Skeletal muscle satellite cell (primary cell): Measurements from ENCODE around the gene NMRK2. TPM values are rescaled to one million over a fixed set of nuclear protein-coding genes. Genes with fewer than 3 reads are reported as not detected.

Experiments used
- H3K27me3 ChIP-seq: 2 replicates; pipeline ENCODE4 v1.7.0; 2013; ENCODE audit warnings: low read length; ENCODE audit not compliant: control insufficient read depth, insufficient read depth
- H3K36me3 ChIP-seq: 2 replicates; pipeline ENCODE4 v1.7.0; 2013; ENCODE audit warnings: mild to moderate bottlenecking, control low read depth, low read length; ENCODE audit not compliant: insufficient read depth
- H3K4me1 ChIP-seq: 2 replicates; pipeline ENCODE4 v1.7.0; 2013; ENCODE audit warnings: low read length; ENCODE audit not compliant: control insufficient read depth, insufficient read depth
- H3K4me2 ChIP-seq: 2 replicates; pipeline ENCODE4 v1.7.0; 2013; ENCODE audit warnings: mild to moderate bottlenecking, low read length
- H3K4me3 ChIP-seq: 2 replicates; pipeline ENCODE4 v1.7.0; 2013; ENCODE audit warnings: low read length
- H3K9ac ChIP-seq: 2 replicates; pipeline ENCODE4 v1.7.0; 2013; ENCODE audit warnings: mild to moderate bottlenecking, low read depth, low read length, moderate library complexity
- H3K9me3 ChIP-seq: replicated peaks from 2 replicates; pipeline ENCODE4 v1.7.0; 2013; ENCODE audit warnings: mild to moderate bottlenecking, control low read depth, low read length
- small RNA-seq: library from RNA; depleted of rRNA; stranded (forward); fragments of <200 nt; gene quantifications from one replicate; pipeline ENCODE3, GENCODE V24; 2012

Gene NMRK2

DNA sequence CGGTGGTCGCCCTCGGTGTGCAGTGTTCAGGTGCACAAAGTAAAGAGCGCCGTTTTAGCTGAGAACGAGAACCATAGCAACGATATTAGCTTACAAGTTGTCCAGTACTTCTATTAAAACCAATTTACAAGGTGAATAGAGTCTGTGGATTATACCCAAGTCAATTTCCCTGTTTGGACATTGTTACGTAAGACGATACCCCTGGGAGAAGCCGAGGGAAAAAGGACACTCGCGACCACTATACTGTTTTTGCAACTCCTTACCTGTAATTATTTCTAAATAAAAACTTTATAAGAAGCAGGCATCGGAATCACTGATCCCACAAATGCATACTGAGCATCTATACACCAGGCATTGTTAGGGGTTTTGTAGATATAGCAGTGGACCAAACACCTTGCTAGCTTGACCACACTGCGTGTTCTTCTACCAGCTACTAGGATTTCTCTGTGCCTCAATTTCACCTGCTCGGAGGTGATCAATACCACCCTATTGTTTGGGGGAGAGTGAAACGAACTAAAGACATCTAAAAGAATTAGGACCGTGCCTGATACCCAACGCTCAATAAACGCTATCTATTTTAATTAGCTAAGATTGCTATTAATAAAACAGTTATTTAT, 52.9 kb downstream of the NMRK2 start:
- Histone ChIP-seq H3K9me3 (no peaks in the 10 kb centered on the region), H3K36me3 (peaks cover 43% of the 10 kb centered on the region), H3K4me1 (peaks cover 42% of the 10 kb centered on the region), H3K4me3 (peak overlapping the region; percentile 95), H3K4me2 (peak overlapping the region; percentile 92), H3K27me3 (no peaks in the 10 kb centered on the region), H3K9ac (peak overlapping the region; percentile 68)

DNA sequence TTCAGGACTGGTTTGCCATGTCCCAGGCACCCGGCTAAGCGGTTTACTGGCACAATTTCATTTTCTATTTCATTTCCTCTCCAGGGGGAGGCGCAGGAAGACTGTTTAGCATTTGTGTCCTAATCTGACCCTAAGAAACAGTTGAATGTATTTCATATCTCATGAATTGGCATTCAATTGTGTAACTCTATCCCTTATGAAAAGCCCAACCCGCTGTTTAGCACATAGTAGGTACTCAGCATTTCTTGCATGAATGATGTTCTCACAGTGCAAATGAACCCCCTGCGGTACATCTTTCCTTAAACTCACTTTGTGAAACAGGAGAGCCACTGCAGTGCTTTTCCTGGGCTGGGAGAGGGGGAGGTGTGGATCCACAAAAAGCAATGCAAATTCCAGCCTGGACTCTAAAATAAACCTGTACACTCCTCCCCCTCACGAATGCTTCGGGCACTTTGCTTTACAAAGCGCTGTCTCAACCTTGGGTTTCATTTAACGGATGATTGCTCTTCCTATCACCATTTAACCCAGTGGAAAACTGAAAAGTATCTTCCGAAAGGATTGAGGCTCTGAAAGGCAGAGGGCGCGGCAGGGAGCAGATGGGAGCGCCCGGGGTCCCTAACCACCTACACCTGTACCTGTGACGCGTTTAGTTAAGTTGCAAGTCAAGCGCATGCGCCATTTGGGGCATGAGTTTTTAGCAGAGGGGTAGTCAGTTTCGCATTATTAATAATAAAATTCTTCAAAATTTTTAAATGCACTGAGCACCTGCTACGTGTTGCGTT, 53.6 kb downstream of the NMRK2 start:
- H3K36me3 ChIP-seq, result peaks cover 36% of the 10 kb centered on the region
- peaks cover 42% of the 10 kb centered on the region for H3K4me1 ChIP-seq
- H3K4me2 ChIP-seq, result peak overlapping the region; percentile 92
- H3K9ac ChIP-seq, result peak overlapping the region; percentile 68
- peak overlapping the region; percentile 95 for H3K4me3 ChIP-seq
- no peaks in the 10 kb centered on the region for H3K27me3 ChIP-seq
- no peaks in the 10 kb centered on the region for H3K9me3 ChIP-seq

DNA sequence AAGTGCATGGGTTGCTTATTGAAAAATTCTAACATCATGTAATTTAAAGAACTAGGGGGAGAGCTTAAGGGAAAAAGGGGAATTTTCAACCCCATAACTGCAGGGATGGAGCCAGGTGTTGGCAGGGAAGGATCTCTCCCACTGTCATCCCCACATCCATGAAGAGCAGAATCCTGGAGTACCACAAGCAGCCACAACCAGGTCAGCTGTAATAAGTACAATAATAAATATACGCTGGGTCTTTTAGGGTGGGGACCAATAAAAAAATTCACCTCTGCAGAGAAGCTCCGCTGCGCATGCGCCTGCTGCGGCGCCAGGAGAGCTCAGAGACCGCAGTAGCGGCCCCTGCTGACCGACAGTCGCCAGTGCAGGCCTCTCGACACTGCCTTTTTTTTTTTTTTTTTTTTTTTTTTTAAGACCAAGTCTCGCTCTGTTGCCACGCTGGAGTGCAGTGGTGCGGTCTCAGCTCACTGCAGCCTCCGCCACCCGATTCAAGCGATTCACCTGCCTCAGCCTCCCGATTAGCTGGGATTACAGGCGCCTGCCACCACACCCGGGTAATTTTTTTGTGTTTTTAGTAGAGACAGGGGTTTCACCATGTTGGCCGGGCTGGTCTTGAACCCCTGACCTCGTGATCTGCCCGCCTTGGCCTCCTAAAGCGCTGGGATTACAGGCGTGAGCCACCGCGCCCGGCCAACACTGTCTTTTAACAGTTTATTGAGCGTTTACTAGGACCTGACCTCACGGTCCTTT, 54.9 kb downstream of the NMRK2 start:
- no peaks in the 10 kb centered on the region for H3K27me3 ChIP-seq
- H3K4me1 ChIP-seq, result peaks cover 32% of the 10 kb centered on the region
- H3K36me3 ChIP-seq, result peaks cover 23% of the 10 kb centered on the region
- H3K4me3 ChIP-seq, result peak overlapping the region; percentile 60
- H3K9ac ChIP-seq, result peak overlapping the region; percentile 28
- no peaks in the 10 kb centered on the region for H3K9me3 ChIP-seq
- peak overlapping the region; percentile 92 for H3K4me2 ChIP-seq

DNA sequence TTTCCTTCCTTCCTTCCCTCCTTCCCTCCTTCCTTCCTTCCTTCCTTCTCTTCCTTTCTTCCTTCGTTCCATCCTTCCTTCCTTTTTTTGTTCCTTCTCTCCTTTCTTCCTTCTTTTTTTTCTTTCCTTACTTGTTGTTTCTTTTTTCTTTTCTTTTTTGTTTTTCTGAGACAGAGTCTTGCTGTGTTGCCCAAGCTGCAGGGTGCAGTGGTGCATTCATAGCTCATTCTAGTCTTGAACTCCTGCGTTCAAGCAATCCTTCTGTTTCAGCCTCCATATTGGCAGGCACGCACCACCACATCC, 57.9 kb downstream of the NMRK2 start:
- H3K36me3 ChIP-seq, result no peaks in the 10 kb centered on the region
- no peak overlapping the region for H3K4me2 ChIP-seq
- no peak overlapping the region for H3K4me3 ChIP-seq
- H3K9ac ChIP-seq, result no peak overlapping the region
- H3K27me3 ChIP-seq, result no peaks in the 10 kb centered on the region
- peaks cover 16% of the 10 kb centered on the region for H3K4me1 ChIP-seq
- no peaks in the 10 kb centered on the region for H3K9me3 ChIP-seq

Small RNA genes lying within 50 kb of the gene (small RNA-seq; reads per million reads assigned to genes)
- not detected for gene RN7SL202P
- 33.8 reads per million, percentile 95 among the genes with 10 or more reads in this experiment for gene SNORD37
